Neural cell (in vitro differentiated cells): ENCODE results near the gene SPOCK1.

ENCODE experiments used
- EP300 ChIP-seq: fragments of 450-650 bp; conservative IDR thresholded peaks from 2 replicates; pipeline ENCODE4 v1.6.1; 2014; ENCODE audit warnings: antibody characterized with exemption, mild to moderate bottlenecking, moderate library complexity; ENCODE audit not compliant: poor library complexity, severe bottlenecking
- RAD21 ChIP-seq: fragments of 450-650 bp; conservative IDR thresholded peaks from 2 replicates; pipeline ENCODE4 v1.6.1; 2014; ENCODE audit warnings: antibody characterized with exemption, mild to moderate bottlenecking, moderate library complexity
- TF ChIP-seq, protein P1 (sequence below): fragments of 450-650 bp; IDR thresholded peaks from 2 replicates; pipeline ENCODE4 v1.5.1; 2014; ENCODE audit warnings: antibody characterized with exemption, mild to moderate bottlenecking, moderate library complexity; ENCODE audit not compliant: poor library complexity, severe bottlenecking

DNA sequence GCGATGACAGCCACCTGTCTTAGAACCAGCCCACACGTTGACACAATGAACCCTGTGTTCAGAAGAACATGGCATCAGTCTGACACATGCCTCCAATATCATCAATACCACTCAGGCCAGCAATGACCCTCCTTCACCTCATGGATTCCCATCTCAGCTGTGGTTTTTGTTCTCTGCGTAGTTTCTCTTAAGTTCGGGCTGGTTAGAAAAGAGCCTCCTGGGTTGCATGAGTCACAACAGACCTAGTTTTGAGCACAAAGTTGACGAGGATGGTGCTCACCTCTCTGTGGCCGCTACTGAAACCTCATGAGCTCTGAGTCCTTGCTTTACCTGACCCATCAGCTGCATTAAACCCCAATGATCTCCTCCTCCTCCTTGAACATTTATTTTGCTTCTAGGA lies 299.9 kb downstream of the SPOCK1 start:
- TF ChIP-seq RAD21 (no peak), EP300 (no peak)
- TF ChIP-seq, protein P1, sequence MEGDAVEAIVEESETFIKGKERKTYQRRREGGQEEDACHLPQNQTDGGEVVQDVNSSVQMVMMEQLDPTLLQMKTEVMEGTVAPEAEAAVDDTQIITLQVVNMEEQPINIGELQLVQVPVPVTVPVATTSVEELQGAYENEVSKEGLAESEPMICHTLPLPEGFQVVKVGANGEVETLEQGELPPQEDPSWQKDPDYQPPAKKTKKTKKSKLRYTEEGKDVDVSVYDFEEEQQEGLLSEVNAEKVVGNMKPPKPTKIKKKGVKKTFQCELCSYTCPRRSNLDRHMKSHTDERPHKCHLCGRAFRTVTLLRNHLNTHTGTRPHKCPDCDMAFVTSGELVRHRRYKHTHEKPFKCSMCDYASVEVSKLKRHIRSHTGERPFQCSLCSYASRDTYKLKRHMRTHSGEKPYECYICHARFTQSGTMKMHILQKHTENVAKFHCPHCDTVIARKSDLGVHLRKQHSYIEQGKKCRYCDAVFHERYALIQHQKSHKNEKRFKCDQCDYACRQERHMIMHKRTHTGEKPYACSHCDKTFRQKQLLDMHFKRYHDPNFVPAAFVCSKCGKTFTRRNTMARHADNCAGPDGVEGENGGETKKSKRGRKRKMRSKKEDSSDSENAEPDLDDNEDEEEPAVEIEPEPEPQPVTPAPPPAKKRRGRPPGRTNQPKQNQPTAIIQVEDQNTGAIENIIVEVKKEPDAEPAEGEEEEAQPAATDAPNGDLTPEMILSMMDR: no peak
